ENCODE measurements around the gene GMIP. TPM values are rescaled to one million over a fixed set of nuclear protein-coding genes. Genes with fewer than 3 reads are reported as not detected.

The GMIP gene
- total and polyA plus RNA-seq, 2 of the 13 experiments (the other 11 are each of a cell fraction or from before 2014, with no cell fraction given): 1.5 to 1.8 TPM

DNA sequence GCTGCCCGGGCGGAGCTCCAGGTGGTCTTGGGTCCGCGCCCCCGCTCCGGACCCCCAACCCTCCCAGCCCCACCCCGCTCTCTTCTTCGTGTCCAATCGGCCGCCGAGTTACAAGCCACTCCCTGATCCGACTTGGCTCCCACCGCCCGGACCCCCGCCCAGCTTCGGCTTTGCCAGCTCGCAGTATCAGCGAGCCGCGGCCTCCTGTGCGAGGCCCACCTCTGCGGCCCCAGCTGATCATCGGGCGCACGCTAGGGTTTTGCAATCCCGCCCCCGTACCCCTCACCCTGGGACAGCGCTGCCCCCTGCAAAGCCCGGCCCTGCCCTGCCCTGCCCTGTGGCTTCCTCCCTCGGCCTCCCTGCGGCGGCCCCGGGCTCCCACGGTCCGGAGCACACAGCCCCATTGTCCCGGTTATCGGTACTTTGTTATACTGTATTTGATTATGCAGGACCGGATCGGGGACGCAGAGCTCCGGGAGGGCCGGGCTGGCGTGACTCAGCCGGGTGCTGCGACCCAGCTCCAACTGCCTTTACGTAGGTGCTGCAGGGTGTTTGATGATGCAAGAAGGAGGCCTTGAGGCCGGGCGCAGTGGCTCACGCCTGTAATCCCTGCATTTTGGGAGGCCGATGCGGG, 14.8 kb downstream of the GMIP start (continued):
- TF ChIP-seq, protein P1, sequence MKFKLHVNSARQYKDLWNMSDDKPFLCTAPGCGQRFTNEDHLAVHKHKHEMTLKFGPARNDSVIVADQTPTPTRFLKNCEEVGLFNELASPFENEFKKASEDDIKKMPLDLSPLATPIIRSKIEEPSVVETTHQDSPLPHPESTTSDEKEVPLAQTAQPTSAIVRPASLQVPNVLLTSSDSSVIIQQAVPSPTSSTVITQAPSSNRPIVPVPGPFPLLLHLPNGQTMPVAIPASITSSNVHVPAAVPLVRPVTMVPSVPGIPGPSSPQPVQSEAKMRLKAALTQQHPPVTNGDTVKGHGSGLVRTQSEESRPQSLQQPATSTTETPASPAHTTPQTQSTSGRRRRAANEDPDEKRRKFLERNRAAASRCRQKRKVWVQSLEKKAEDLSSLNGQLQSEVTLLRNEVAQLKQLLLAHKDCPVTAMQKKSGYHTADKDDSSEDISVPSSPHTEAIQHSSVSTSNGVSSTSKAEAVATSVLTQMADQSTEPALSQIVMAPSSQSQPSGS (CRISPR knock-in tag; IDR thresholded peaks at IDR 0.05): no peak
- TF ChIP-seq XRCC5 (optimal IDR thresholded peaks at IDR 0.05; ENCODE audit: low read length): no peak
- TF ChIP-seq DNMT3B (CRISPR knock-in tag; conservative IDR thresholded peaks at IDR 0.05): no peak
- no peak for TF ChIP-seq HDAC2 (CRISPR knock-in tag; IDR thresholded peaks at IDR 0.05)
- no peak for TF ChIP-seq RXRA (CRISPR knock-in tag; IDR thresholded peaks at IDR 0.05)
- TF ChIP-seq ZNF724P (CRISPR knock-in tag; IDR thresholded peaks at IDR 0.05; ENCODE audit: borderline replicate concordance): no peak
- TF ChIP-seq NFRKB (IDR thresholded peaks at IDR 0.05): no peak
- TF ChIP-seq ZNF879 (CRISPR knock-in tag; IDR thresholded peaks at IDR 0.05): no peak

DNA sequence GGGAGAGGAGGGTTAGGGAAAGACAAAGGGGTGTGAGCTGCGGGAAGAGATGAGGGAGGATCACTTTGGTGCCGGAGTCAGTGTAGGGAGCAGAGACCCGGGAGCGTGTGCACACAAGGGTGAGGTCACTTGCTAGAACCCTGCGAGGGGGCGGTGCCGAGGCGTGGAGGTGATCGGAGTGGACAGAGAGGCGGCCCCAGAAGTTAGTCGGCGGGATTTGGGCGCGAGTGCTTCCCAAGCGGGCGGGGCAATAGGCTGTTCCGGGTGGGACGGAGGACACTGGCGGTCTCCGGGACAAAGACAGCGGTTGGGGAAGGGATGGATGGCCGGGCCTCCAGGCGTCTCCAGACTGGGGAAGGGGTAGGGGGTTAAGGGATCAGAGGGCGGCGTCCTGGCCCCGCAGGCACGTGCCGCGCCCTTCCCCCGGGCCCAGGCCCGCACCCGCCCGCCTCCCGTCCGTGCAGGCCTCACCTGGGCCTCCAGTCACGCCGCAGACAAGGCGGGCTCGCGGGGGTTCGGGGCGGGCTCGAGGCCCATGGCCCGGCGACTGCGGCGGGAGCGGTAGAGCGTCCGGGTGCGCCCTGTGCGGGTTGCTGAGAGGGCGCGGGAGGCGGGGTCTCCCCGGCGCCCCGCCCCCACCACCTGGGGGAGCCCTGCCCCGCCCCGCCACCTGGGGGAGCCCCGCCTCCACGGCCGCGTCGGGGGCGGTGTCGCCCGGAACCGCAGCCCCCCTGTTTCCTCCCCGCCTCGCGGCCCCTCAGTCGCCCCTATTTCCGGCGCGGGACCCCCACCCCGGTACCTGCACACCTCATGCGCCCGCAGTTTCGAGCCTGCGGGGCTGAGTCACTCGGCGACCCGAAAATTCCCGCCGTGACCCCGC, 15.6 kb downstream of the GMIP start, which contains the start of gene LPAR2:
TSS of gene LPAR2 (minus strand) at position 600 of the 880 bp plus-strand sequence. CDS start 945 bp downstream, outside the sequence.
- Histone ChIP-seq H3K36me3 (replicated peaks in 1 of 2; ENCODE audit: control insufficient read depth in 1 of 2, insufficient read depth in 2 of 2, low read length in 2 of 2) (no peaks in the 10 kb centered on the region), H3K4me2 (ENCODE audit: low read depth, low read length) (no peak within 1 kb of the TSS), H4K20me1 (ENCODE audit: insufficient read depth, low read length) (no peaks in the 10 kb centered on the region), H3K9ac (ENCODE audit: insufficient read depth, low read depth, low read length) (no peak within 1 kb of the TSS), H2AFZ (ENCODE audit: low read length) (no peak within 1 kb of the TSS), H3K79me2 (ENCODE audit: insufficient read depth, low read length) (no peaks in the 10 kb centered on the region), H3K9me3 (ENCODE audit: low read length) (no peaks in the 10 kb centered on the region), H3K4me3 (replicated peaks in 1 of 3; ENCODE audit: insufficient read depth in 1 of 3, low read depth in 2 of 3, low read length in 3 of 3) (no peak within 1 kb of the TSS), H3K27me3 (ENCODE audit: control insufficient read depth in 1 of 2, insufficient read depth in 2 of 2, low read length in 2 of 2) (no peaks in the 10 kb centered on the region), H3K4me1 (ENCODE audit: insufficient read depth, low read length) (no peaks in the 10 kb centered on the region), H3K27ac (ENCODE audit: extremely low read length, insufficient read depth, low read length) (no peak within 1 kb of the TSS)
- no peak for DNase-seq (ENCODE audit: low spot score)
- 79% methylated on average over 55 of the region's 87 CpGs for WGBS (ENCODE audit: low lambda C conversion rate)
- ChIA-PET CTCF (ENCODE audit: low intra/inter-chr PET ratio, low total read pairs) (no interaction called here), POLR2A (no interaction called here)
- no peak for FAIRE-seq
- BruUV-seq (replicated peaks): no TSS peak
- TF ChIP-seq SIX1 (CRISPR knock-in tag; IDR thresholded peaks at IDR 0.05; ENCODE audit: borderline replicate concordance): no peak
- no peak for TF ChIP-seq NCOA5 (CRISPR knock-in tag; IDR thresholded peaks at IDR 0.05)
- ATAC-seq: no peak; the same call in 2 of the 3 replicates
- in situ Hi-C loops (cut with HindIII; ENCODE audit: extremely low pct_ligation_motif_present, low pct_unique_long_range_greater_than_20kb) (no loop called here), intact Hi-C loops (cut with micrococcal nuclease; ENCODE audit: unreplicated experiment) (no loop called here)

Data from HepG2 (cell line).